Measurements from ENCODE around the gene ZBTB22. TPM values are rescaled to one million over a fixed set of nuclear protein-coding genes. Genes with fewer than 3 reads are reported as not detected.
A peak's percentile ranks its signal among the peaks of the same experiment; 100 is the strongest.

The ZBTB22 gene
- total RNA-seq, 1 experiment from 2014 or later: 4.9 TPM

DNA sequence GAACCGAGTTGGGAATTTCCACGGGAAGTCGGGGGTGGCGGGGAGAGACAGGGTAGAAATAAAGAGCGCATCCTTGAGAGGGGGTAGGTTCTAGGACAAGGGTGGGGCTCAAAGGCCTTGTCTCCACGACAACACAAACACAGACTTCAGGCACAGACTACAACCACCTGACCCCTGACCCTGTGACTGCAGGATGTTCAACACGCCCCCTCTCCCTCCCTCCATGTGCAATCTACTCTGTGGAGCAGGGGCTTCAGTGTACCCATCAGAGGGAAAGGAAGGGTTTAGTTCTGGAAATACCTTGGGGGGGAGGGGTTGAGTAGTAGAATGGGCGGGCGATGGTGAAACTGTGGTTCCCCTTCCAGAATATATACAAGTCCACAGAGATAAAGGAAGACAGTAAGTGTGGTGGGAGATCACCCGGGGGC is 3.0 kb downstream of the ZBTB22 start:
- H3K4me1 ChIP-seq (ENCODE audit: low read length): peaks cover 47% of the 10 kb centered on the region
- peaks cover 11% of the 10 kb centered on the region; the same call in 1 of the 2 replicates for H4K20me1 ChIP-seq (ENCODE audit: insufficient read depth, low read depth, low read length)
- H3K9ac ChIP-seq (ENCODE audit: low read length): peak overlapping the region; percentile 94
- H3K4me3 ChIP-seq (ENCODE audit: low read length): peak overlapping the region; percentile 96
- H3K27me3 ChIP-seq (ENCODE audit: low read length): no peaks in the 10 kb centered on the region
- DNase-seq: peak; percentile 85
- H2AFZ ChIP-seq (ENCODE audit: low read length): peak overlapping the region; percentile 44; the same call in 1 of the 2 replicates
- H3K27ac ChIP-seq (ENCODE audit: low read length): peak overlapping the region; percentile 86
- peaks cover 14% of the 10 kb centered on the region; the same call in 1 of the 2 replicates for H3K36me3 ChIP-seq (ENCODE audit: insufficient read depth, low read length)
- H3K4me2 ChIP-seq (ENCODE audit: low read depth, low read length, poor library complexity, severe bottlenecking): peak overlapping the region; percentile 97
- H3K9me2 ChIP-seq (replicated peaks; ENCODE audit: insufficient read depth, low read length): no peaks in the 10 kb centered on the region
- no peaks in the 10 kb centered on the region for H3K9me3 ChIP-seq (ENCODE audit: low read length)
- peaks cover 42% of the 10 kb centered on the region for H3K79me2 ChIP-seq (ENCODE audit: low read length)

DNA sequence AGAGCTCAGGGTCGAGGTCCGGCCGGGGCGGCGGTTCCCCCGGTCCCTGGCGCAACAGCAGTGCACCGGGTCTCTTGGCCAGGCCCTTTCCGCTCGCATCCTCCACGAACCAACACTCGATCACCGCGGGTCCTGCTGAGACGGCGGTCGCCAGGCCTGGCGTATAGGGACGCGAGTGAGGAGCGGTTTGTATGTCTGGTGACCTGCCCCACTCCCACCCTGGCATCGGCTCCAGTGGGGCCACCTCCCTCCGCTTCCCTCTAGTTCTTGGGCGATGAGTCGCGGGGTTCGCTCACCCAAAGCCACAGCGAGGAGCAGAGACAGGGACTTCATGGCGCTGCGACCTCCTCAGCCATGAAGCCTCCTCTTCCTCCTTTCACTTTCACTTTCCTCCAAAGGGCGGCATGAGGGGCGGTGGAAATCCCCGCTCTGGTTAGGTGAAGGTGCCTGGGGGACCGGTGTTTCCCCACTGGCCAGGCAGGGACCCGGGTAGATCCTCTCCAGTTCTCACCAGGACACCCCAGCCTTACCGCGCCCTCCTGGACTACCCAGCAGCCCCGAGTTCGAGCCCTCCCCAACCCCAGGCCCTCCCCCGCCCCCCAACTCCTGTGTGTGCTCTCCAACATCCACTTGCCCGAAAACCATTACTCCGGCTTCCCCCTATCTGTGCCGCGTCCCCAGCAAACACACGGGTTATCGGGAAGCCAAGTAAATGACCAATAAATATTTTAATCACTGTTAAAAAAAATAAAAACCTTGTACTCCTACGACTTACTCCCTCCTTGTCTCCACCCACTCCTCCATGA is 3.6 kb downstream of the ZBTB22 start, which contains the start of gene TAPBP:
TAPBP (minus strand) TSS at position 370 of the 806 bp plus-strand sequence; CDS start at position 333, 37 bp downstream.
- H2AFZ ChIP-seq (ENCODE audit: low read length): peak within 1 kb of the TSS; percentile 44
- H3K9me3 ChIP-seq (ENCODE audit: low read length): no peaks in the 10 kb centered on the region
- peak within 1 kb of the TSS; percentile 94 for H3K9ac ChIP-seq (ENCODE audit: low read length)
- no peaks in the 10 kb centered on the region for H3K9me2 ChIP-seq (replicated peaks; ENCODE audit: insufficient read depth, low read length)
- H3K79me2 ChIP-seq (ENCODE audit: low read length): peaks cover 46% of the 10 kb centered on the region
- no peaks in the 10 kb centered on the region for H3K27me3 ChIP-seq (ENCODE audit: low read length)
- H3K27ac ChIP-seq (ENCODE audit: low read length): peak within 1 kb of the TSS; percentile 86
- DNase-seq: peak; percentile 92
- peaks cover 11% of the 10 kb centered on the region; the same call in 1 of the 2 replicates for H4K20me1 ChIP-seq (ENCODE audit: insufficient read depth, low read depth, low read length)
- H3K4me3 ChIP-seq (ENCODE audit: low read length): peak within 1 kb of the TSS; percentile 96
- H3K4me2 ChIP-seq (ENCODE audit: low read depth, low read length, poor library complexity, severe bottlenecking): peak within 1 kb of the TSS; percentile 97
- H3K4me1 ChIP-seq (ENCODE audit: low read length): peaks cover 41% of the 10 kb centered on the region
- peaks cover 7% of the 10 kb centered on the region; the same call in 1 of the 2 replicates for H3K36me3 ChIP-seq (ENCODE audit: insufficient read depth, low read length)

DNA sequence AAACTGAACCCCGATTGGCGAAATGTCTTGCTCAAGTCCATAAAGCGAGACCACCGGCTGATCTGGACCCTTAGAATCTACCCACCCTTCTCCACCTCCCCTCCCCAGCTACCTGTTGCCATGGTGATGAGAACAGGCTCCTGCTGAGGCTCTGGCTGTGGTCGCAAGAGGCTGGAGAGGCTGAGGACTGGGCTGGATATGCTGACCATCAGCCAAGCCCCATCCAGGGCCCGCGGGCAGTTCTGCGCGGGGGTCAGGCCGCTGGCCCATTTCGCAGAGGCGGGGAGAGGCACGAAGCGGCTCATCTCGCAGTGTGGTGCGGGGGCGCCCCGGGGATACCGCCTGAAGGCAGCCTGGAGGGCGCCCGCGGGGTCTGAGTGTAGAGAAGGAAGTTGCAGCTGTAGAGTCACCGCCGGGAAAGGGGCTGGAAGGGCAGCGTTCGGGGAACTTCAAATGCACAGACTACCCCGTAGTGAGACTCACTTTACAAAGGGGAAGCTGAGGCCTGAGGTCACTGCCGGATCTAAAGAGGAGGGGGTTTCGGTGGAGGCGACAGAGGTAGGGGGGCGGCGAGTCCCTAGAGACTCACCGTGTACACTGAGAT is 4.3 kb downstream of the ZBTB22 start:
- Histone ChIP-seq H3K9ac (ENCODE audit: low read length) (peak overlapping the region; percentile 94), H3K79me2 (ENCODE audit: low read length) (peaks cover 53% of the 10 kb centered on the region), H3K36me3 (ENCODE audit: insufficient read depth, low read length) (peaks cover 7% of the 10 kb centered on the region; the same call in 1 of the 2 replicates), H3K27ac (ENCODE audit: low read length) (peak overlapping the region; percentile 86), H2AFZ (ENCODE audit: low read length) (peak overlapping the region; percentile 1; the same call in 1 of the 2 replicates), H3K4me3 (ENCODE audit: low read length) (peak overlapping the region; percentile 96), H4K20me1 (ENCODE audit: insufficient read depth, low read depth, low read length) (peaks cover 11% of the 10 kb centered on the region; the same call in 1 of the 2 replicates), H3K4me1 (ENCODE audit: low read length) (peaks cover 34% of the 10 kb centered on the region), H3K9me3 (ENCODE audit: low read length) (no peaks in the 10 kb centered on the region), H3K4me2 (ENCODE audit: low read depth, low read length, poor library complexity, severe bottlenecking) (peak overlapping the region; percentile 97), H3K9me2 (replicated peaks; ENCODE audit: insufficient read depth, low read length) (no peaks in the 10 kb centered on the region), H3K27me3 (ENCODE audit: low read length) (no peaks in the 10 kb centered on the region)
- DNase-seq: peak; percentile 75

DNA sequence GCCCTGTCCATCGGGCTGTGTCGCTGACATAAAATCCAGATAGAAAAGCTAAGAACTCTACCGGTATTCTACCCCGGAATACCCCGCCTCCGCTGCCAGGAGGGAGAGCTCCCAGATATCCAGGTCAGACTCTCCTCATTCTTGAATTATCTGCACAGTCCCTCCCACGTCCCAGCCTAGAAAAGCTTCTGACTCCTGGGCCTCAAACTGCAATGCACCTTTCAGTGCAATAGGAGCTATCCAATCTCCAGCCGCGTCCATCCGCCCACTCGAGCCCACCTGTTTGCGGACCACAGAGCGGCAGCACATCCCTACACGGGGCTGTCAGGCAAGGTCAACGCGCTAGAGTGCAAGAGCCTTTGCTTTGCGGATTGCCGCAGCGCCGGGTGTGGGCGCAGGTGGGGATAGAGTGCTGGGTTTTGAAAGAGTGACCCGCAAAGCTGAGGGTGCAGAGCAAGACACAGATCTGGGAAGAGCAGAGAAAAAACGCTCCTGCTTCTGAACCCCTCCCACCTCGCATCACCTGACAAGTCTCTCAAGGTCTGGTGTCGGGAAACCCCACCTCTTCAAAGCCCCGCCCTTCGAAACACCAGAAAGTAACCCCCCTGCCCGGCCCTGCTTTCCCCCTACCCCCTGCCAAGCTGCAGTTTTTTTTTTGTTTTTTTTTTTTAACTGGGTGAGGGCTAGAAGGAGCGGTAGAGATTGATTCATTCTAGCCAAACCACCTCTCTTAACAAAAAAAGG is 5.0 kb downstream of the ZBTB22 start:
- Histone ChIP-seq H3K36me3 (ENCODE audit: insufficient read depth, low read length) (peaks cover 7% of the 10 kb centered on the region; the same call in 1 of the 2 replicates), H3K79me2 (ENCODE audit: low read length) (peaks cover 54% of the 10 kb centered on the region), H3K4me3 (ENCODE audit: low read length) (peak overlapping the region; percentile 96), H4K20me1 (ENCODE audit: insufficient read depth, low read depth, low read length) (peaks cover 11% of the 10 kb centered on the region; the same call in 1 of the 2 replicates), H3K27ac (ENCODE audit: low read length) (peak overlapping the region; percentile 86), H3K9me3 (ENCODE audit: low read length) (no peaks in the 10 kb centered on the region), H3K4me1 (ENCODE audit: low read length) (peaks cover 31% of the 10 kb centered on the region), H3K4me2 (ENCODE audit: low read depth, low read length, poor library complexity, severe bottlenecking) (peak overlapping the region; percentile 97), H3K9ac (ENCODE audit: low read length) (peak overlapping the region; percentile 94), H3K27me3 (ENCODE audit: low read length) (no peaks in the 10 kb centered on the region), H3K9me2 (replicated peaks; ENCODE audit: insufficient read depth, low read length) (no peaks in the 10 kb centered on the region), H2AFZ (ENCODE audit: low read length) (no peak overlapping the region)
- peak; percentile 89 for DNase-seq

DNA sequence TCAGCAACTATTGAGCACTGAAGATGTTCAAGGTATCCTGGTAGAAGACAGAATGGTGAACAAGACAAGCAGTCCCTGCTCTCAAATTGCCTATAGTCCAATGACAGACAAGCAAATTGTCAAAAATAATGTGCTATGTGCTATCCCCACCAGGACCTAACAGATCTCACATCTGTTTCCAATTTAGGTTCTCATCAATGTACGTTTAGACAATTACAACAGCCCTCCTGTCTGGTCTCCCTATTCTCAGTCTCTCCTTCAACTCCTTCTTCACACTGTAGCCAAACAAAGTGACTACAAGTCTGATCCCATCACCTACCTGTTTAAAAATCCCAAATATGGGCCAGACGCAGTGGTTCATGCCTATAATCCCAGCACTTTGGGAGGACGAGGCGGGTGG is 11.2 kb downstream of the ZBTB22 start:
- H3K9me3 ChIP-seq (ENCODE audit: low read length): no peaks in the 10 kb centered on the region
- H4K20me1 ChIP-seq (ENCODE audit: insufficient read depth, low read depth, low read length): 0 out of 2 replicates have a peak, but pooled peaks cover 7% of the 10 kb centered on the region
- no peak overlapping the region for H3K9ac ChIP-seq (ENCODE audit: low read length)
- no peak overlapping the region for H2AFZ ChIP-seq (ENCODE audit: low read length)
- no peak overlapping the region for H3K4me3 ChIP-seq (ENCODE audit: low read length)
- H3K9me2 ChIP-seq (replicated peaks; ENCODE audit: insufficient read depth, low read length): no peaks in the 10 kb centered on the region
- DNase-seq: no peak
- H3K36me3 ChIP-seq (ENCODE audit: insufficient read depth, low read length): peaks cover 15% of the 10 kb centered on the region; the same call in 1 of the 2 replicates
- peaks cover 38% of the 10 kb centered on the region for H3K79me2 ChIP-seq (ENCODE audit: low read length)
- 0 out of 2 replicates have a peak, but pooled peaks cover 3% of the 10 kb centered on the region for H3K4me1 ChIP-seq (ENCODE audit: low read length)
- no peak overlapping the region for H3K27ac ChIP-seq (ENCODE audit: low read length)
- H3K27me3 ChIP-seq (ENCODE audit: low read length): no peaks in the 10 kb centered on the region
- H3K4me2 ChIP-seq (ENCODE audit: low read depth, low read length, poor library complexity, severe bottlenecking): no peak overlapping the region

DNA sequence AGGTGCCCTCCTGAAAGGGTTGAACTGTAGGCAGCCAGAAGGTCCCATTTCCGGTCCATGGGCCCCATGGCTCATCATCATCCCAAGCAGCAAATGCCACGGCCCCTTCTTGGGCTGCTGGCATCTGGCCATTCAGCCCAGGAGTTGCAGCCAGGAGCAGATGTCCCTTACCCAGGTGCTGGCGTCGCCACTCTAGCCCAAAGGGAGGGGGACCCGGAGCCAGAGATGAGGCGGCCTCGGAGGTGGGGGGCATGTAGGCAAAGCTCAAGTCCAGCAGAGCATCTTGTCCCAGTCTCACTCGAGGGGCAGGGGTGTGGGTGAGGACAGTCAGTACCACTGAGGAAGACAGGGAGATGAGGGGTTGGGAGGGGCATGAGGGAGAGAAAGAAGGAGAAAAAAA is 12.5 kb downstream of the ZBTB22 start:
- Histone ChIP-seq H4K20me1 (ENCODE audit: insufficient read depth, low read depth, low read length) (0 out of 2 replicates have a peak, but pooled peaks cover 7% of the 10 kb centered on the region), H3K36me3 (ENCODE audit: insufficient read depth, low read length) (peaks cover 15% of the 10 kb centered on the region; the same call in 1 of the 2 replicates), H3K27me3 (ENCODE audit: low read length) (no peaks in the 10 kb centered on the region), H3K4me1 (ENCODE audit: low read length) (peaks cover 5% of the 10 kb centered on the region), H3K4me3 (ENCODE audit: low read length) (no peak overlapping the region), H3K4me2 (ENCODE audit: low read depth, low read length, poor library complexity, severe bottlenecking) (no peak overlapping the region), H3K9me2 (replicated peaks; ENCODE audit: insufficient read depth, low read length) (no peaks in the 10 kb centered on the region), H3K9me3 (ENCODE audit: low read length) (no peaks in the 10 kb centered on the region), H3K27ac (ENCODE audit: low read length) (no peak overlapping the region), H3K9ac (ENCODE audit: low read length) (no peak overlapping the region), H3K79me2 (ENCODE audit: low read length) (peaks cover 26% of the 10 kb centered on the region), H2AFZ (ENCODE audit: low read length) (no peak overlapping the region)
- DNase-seq: no peak

DNA sequence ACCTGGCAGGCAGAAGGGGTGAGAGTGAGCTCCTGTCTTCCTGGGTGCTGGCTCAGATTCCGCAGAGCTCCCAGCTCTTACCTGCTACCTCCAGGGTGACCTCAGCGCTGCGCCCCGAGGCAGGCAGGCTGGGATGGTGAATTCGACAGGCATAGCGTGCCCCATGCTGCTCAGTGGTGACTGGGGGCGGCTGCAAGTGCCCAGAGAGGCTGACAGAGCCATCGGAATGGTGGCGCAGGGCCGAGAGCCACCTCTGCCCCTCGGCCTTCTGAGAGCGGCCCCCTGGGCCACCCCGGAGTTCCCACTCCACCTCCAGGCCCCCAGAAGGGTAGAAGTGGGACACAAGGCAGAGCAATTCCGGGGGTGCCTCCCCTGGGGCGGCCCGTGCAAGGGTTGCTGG is 13.3 kb downstream of the ZBTB22 start:
- no peaks in the 10 kb centered on the region for H3K9me3 ChIP-seq (ENCODE audit: low read length)
- H3K27me3 ChIP-seq (ENCODE audit: low read length): no peaks in the 10 kb centered on the region
- H3K4me1 ChIP-seq (ENCODE audit: low read length): peaks cover 11% of the 10 kb centered on the region
- no peaks in the 10 kb centered on the region for H3K9me2 ChIP-seq (replicated peaks; ENCODE audit: insufficient read depth, low read length)
- H3K9ac ChIP-seq (ENCODE audit: low read length): no peak overlapping the region
- H3K36me3 ChIP-seq (ENCODE audit: insufficient read depth, low read length): peaks cover 15% of the 10 kb centered on the region; the same call in 1 of the 2 replicates
- no peak overlapping the region for H3K27ac ChIP-seq (ENCODE audit: low read length)
- H2AFZ ChIP-seq (ENCODE audit: low read length): no peak overlapping the region
- no peak overlapping the region for H3K4me3 ChIP-seq (ENCODE audit: low read length)
- 0 out of 2 replicates have a peak, but pooled peaks cover 7% of the 10 kb centered on the region for H4K20me1 ChIP-seq (ENCODE audit: insufficient read depth, low read depth, low read length)
- H3K79me2 ChIP-seq (ENCODE audit: low read length): peaks cover 26% of the 10 kb centered on the region
- no peak for DNase-seq
- H3K4me2 ChIP-seq (ENCODE audit: low read depth, low read length, poor library complexity, severe bottlenecking): no peak overlapping the region

All from Karpas-422 (cell line).